SK-N-SH treated with all-trans-retinoic acid at 6 μM for 48 hours (cell line): ENCODE data around the gene KCNT1.

Experiments
- ATAC-seq: fragments of 200-7000 bp; cut with Tn5 transposase; 3 replicates; pipeline ENCODE4 v1.9.1; 2020; ENCODE audit warnings: mild to moderate bottlenecking, moderate library complexity
- BACH2 ChIP-seq: fragments of 250-450 bp; sonication (Bioruptor Pico); IDR thresholded peaks from 2 replicates; pipeline ENCODE4 v1.9.0; 2021; ENCODE audit warnings: mild to moderate bottlenecking, borderline replicate concordance
- CSDC2 ChIP-seq: fragments of 250-450 bp; sonication (Bioruptor Pico); IDR thresholded peaks from 2 replicates; pipeline ENCODE4 v1.5.0; 2020; ENCODE audit warnings: mild to moderate bottlenecking, moderate library complexity
- ESRRG ChIP-seq: fragments of 250-450 bp; sonication (Bioruptor Pico); IDR thresholded peaks from 2 replicates; pipeline ENCODE4 v1.6.1; 2021; ENCODE audit warnings: mild to moderate bottlenecking
- GLIS3 ChIP-seq: fragments of 250-450 bp; sonication (Bioruptor Pico); IDR thresholded peaks from 2 replicates; pipeline ENCODE4 v1.5.0; 2020; ENCODE audit warnings: mild to moderate bottlenecking, moderate library complexity
- ISL1 ChIP-seq: fragments of 250-450 bp; sonication (Bioruptor Pico); IDR thresholded peaks from 2 replicates; pipeline ENCODE4 v2.1.2; 2022; ENCODE audit warnings: mild to moderate bottlenecking, moderate library complexity
- OSR1 ChIP-seq: fragments of 250-450 bp; sonication (Bioruptor Pico); IDR thresholded peaks from 2 replicates; pipeline ENCODE4 v1.8.0; 2022; ENCODE audit warnings: moderate library complexity, mild to moderate bottlenecking, inconsistent platforms
- PPARA ChIP-seq: fragments of 250-450 bp; sonication (Bioruptor Pico); IDR thresholded peaks from 2 replicates; pipeline ENCODE4 v1.5.0; 2020; ENCODE audit warnings: mild to moderate bottlenecking, borderline replicate concordance
- RARB ChIP-seq: fragments of 250-450 bp; sonication (Bioruptor Pico); IDR thresholded peaks from 2 replicates; pipeline ENCODE4 v1.8.0; 2021; ENCODE audit warnings: mild to moderate bottlenecking, moderate library complexity
- SNAI2 ChIP-seq: fragments of 250-450 bp; sonication (Bioruptor Pico); IDR thresholded peaks from 2 replicates; pipeline ENCODE4 v1.5.0; 2020; ENCODE audit warnings: mild to moderate bottlenecking, moderate library complexity
- TCF4 ChIP-seq: fragments of 250-450 bp; sonication (Bioruptor Pico); IDR thresholded peaks from 2 replicates; pipeline ENCODE4 v1.8.0; 2021; ENCODE audit warnings: mild to moderate bottlenecking, moderate library complexity, borderline replicate concordance
- TOX ChIP-seq: fragments of 250-450 bp; sonication (Bioruptor Pico); IDR thresholded peaks from 2 replicates; pipeline ENCODE4 v1.8.0; 2021; ENCODE audit warnings: mild to moderate bottlenecking, moderate library complexity, borderline replicate concordance
- ZC3H10 ChIP-seq: fragments of 250-450 bp; sonication (Bioruptor Pico); IDR thresholded peaks from 2 replicates; pipeline ENCODE4 v1.5.1; 2021; ENCODE audit warnings: mild to moderate bottlenecking, moderate library complexity
- ZFP30 ChIP-seq: fragments of 450-650 bp; formaldehyde crosslinking; IDR thresholded peaks from 2 replicates; pipeline ENCODE4 v1.5.0; 2022; ENCODE audit warnings: mild to moderate bottlenecking, moderate library complexity
- ZNF565 ChIP-seq: fragments of 450-650 bp; formaldehyde crosslinking; conservative IDR thresholded peaks from 2 replicates; pipeline ENCODE4 v1.5.0; 2020; ENCODE audit warnings: low read depth, mild to moderate bottlenecking, moderate library complexity
- ZNF70 ChIP-seq: fragments of 450-650 bp; formaldehyde crosslinking; IDR thresholded peaks from 2 replicates; pipeline ENCODE4 v1.5.0; 2020; ENCODE audit warnings: mild to moderate bottlenecking, moderate library complexity
- ZNF8 ChIP-seq: fragments of 450-650 bp; formaldehyde crosslinking; IDR thresholded peaks from 2 replicates; pipeline ENCODE4 v1.5.0; 2020; ENCODE audit warnings: mild to moderate bottlenecking, moderate library complexity
- TF ChIP-seq, protein P1 (sequence below): fragments of 250-450 bp; sonication (Bioruptor Pico); IDR thresholded peaks from 2 replicates; pipeline ENCODE4 v1.5.1; 2021; ENCODE audit warnings: mild to moderate bottlenecking, moderate library complexity
- TF ChIP-seq, protein P2 (sequence below): fragments of 250-450 bp; sonication (Bioruptor Pico); IDR thresholded peaks from 2 replicates; pipeline ENCODE4 v1.8.0; 2020; ENCODE audit warnings: mild to moderate bottlenecking, moderate library complexity, borderline replicate concordance
- TF ChIP-seq, protein P3 (sequence below): fragments of 250-450 bp; sonication (Bioruptor Pico); IDR thresholded peaks from 2 replicates; pipeline ENCODE4 v1.5.1; 2020; ENCODE audit warnings: low read depth, mild to moderate bottlenecking, moderate library complexity
- TF ChIP-seq, protein P4 (sequence below): fragments of 250-450 bp; sonication (Bioruptor Pico); IDR thresholded peaks from 2 replicates; pipeline ENCODE4 v1.8.0; 2021; ENCODE audit warnings: low read depth, mild to moderate bottlenecking, moderate library complexity, borderline replicate concordance

KCNT1 gene

DNA sequence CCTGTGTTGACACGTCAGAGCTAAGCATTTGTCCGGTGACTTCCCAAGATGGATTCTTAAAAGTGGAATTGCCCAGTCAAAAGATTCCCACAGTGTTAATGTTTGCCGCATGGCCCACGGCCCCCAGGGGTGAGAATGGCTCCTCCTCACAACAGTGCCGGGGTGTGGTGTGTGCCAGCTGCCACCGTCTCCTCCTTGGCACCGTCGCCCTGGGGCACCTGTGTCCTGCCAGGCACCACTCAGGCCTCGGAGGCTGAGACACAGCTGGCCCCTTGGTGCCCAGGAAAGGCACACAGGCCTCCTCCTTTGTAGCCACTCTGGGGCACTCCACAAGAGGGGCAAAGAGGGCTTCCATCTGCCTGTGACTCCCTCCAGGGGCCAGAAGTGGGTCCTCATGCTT, 4.3 kb downstream of the KCNT1 start:
- TF ChIP-seq TCF4 (no peak), ISL1 (CRISPR knock-in tag) (no peak), ZC3H10 (no peak), ZNF70 (CRISPR knock-in tag) (no peak), PPARA (no peak), ZNF8 (CRISPR knock-in tag) (no peak), TOX (CRISPR knock-in tag) (no peak), ZNF565 (CRISPR knock-in tag) (no peak), CSDC2 (CRISPR knock-in tag) (no peak)
- TF ChIP-seq, protein P1, sequence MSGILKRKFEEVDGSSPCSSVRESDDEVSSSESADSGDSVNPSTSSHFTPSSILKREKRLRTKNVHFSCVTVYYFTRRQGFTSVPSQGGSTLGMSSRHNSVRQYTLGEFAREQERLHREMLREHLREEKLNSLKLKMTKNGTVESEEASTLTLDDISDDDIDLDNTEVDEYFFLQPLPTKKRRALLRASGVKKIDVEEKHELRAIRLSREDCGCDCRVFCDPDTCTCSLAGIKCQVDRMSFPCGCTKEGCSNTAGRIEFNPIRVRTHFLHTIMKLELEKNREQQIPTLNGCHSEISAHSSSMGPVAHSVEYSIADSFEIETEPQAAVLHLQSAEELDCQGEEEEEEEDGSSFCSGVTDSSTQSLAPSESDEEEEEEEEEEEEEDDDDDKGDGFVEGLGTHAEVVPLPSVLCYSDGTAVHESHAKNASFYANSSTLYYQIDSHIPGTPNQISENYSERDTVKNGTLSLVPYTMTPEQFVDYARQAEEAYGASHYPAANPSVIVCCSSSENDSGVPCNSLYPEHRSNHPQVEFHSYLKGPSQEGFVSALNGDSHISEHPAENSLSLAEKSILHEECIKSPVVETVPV (CRISPR knock-in tag): no peak
- TF ChIP-seq, all 23 proteins: peak for 0

DNA sequence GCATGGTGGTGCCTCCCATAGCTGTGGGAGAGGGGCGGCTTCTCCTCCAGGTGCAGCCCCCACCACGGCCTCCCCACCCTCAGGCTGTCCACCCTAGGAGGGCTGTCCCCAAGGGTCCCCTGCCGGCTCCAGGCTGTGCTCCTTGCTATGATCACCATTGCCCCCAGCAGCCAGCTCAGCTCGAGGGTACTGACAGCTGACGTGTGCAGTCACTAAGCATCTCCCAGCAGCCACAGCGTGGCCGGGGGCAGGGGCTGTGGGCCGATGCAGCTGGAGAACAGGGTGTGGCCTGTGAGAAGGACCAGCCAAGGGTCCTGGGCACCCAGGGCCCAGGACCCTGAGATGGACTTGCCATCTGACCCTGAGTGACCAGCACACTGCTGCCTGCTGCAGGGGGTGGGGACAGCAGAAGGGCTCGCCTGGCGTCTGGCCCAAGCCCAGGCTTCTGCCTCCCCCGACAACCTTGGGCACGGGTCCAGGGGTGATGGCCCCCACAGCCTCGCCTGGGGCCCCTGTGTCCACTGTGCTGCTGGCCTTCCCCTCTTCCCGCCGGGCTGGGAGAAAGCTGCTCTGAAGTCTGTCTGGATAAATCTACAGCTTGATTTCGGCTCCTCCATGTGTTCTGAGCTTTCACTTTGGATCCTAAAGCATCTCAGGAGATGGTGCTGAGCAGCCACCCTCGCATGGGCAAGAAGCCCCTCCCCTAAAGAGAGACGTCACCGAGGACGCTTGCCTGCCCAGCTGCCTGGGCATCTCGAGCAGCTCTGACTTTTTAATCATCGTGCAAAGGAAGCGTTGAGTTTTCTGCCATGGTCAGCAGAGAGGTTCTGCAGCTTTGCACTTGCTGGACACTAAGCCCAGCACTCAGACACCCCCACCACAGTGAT, 5.5 kb downstream of the KCNT1 start:
- ATAC-seq: no peak
- TF ChIP-seq OSR1 (CRISPR knock-in tag) (no peak), ZNF8 (CRISPR knock-in tag) (no peak), GLIS3 (no peak), CSDC2 (CRISPR knock-in tag) (no peak)

More for the DNA sequence above, 4.3 kb downstream of the KCNT1 start:
- no peak for ATAC-seq

DNA sequence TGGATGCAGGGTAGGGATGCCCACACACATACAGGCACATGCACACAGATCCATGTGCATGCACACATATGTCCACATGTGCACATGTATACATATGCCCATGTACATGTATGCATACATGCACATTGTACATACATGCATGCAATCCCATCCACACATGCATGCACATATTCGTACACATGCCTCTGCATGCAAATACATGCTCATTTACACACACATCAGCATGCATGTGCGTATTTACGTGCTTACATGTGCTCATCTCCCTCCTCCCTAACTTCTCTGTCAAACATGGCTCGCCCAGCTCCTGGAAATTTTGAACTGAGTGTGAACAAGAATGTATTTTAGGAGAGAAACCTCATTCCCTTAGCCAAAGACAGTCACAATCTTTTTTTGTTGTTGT, 6.2 kb downstream of the KCNT1 start:
- TF ChIP-seq ZNF70 (CRISPR knock-in tag) (no peak), GLIS3 (no peak), SNAI2 (no peak), BACH2 (CRISPR knock-in tag) (no peak), CSDC2 (CRISPR knock-in tag) (no peak), ZNF8 (CRISPR knock-in tag) (no peak), ZNF565 (CRISPR knock-in tag) (no peak), TCF4 (no peak), ZFP30 (CRISPR knock-in tag) (no peak)
- TF ChIP-seq, protein P1 (CRISPR knock-in tag): no peak
- no peak for ATAC-seq

DNA sequence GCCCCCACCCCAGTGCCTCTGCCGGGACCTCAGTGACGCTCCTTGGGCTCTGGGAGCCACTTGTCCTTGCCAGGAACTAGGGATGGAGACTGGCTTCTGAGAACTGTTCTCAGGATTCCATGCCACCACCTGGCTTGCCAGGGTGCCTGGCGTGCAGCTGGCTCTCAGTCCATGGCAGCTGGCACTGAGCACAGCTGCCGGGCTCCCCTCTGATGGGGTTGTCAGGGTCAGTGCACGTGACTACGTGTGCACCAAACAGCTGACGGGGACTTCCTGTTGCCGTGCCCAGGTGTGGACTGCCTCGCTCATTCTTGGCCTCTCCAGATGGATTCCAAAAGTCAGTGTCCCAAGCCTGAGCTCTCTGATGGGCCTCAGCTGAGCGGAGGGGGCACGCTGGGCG, 9.4 kb downstream of the KCNT1 start:
- no peak for ATAC-seq
- TF ChIP-seq, protein P2, sequence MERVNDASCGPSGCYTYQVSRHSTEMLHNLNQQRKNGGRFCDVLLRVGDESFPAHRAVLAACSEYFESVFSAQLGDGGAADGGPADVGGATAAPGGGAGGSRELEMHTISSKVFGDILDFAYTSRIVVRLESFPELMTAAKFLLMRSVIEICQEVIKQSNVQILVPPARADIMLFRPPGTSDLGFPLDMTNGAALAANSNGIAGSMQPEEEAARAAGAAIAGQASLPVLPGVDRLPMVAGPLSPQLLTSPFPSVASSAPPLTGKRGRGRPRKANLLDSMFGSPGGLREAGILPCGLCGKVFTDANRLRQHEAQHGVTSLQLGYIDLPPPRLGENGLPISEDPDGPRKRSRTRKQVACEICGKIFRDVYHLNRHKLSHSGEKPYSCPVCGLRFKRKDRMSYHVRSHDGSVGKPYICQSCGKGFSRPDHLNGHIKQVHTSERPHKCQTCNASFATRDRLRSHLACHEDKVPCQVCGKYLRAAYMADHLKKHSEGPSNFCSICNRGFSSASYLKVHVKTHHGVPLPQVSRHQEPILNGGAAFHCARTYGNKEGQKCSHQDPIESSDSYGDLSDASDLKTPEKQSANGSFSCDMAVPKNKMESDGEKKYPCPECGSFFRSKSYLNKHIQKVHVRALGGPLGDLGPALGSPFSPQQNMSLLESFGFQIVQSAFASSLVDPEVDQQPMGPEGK (CRISPR knock-in tag): no peak
- TF ChIP-seq ZNF565 (CRISPR knock-in tag): no peak
- TF ChIP-seq, protein P1 (CRISPR knock-in tag): no peak
- no peak for TF ChIP-seq ZFP30 (CRISPR knock-in tag)
- no peak for TF ChIP-seq CSDC2 (CRISPR knock-in tag)
- TF ChIP-seq TOX (CRISPR knock-in tag): no peak
- TF ChIP-seq SNAI2: no peak
- no peak for TF ChIP-seq ISL1 (CRISPR knock-in tag)
- no peak for TF ChIP-seq ZNF70 (CRISPR knock-in tag)
- TF ChIP-seq BACH2 (CRISPR knock-in tag): no peak
- TF ChIP-seq, protein P3, sequence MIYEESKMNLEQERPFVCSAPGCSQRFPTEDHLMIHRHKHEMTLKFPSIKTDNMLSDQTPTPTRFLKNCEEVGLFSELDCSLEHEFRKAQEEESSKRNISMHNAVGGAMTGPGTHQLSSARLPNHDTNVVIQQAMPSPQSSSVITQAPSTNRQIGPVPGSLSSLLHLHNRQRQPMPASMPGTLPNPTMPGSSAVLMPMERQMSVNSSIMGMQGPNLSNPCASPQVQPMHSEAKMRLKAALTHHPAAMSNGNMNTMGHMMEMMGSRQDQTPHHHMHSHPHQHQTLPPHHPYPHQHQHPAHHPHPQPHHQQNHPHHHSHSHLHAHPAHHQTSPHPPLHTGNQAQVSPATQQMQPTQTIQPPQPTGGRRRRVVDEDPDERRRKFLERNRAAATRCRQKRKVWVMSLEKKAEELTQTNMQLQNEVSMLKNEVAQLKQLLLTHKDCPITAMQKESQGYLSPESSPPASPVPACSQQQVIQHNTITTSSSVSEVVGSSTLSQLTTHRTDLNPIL (CRISPR knock-in tag): no peak
- TF ChIP-seq PPARA: no peak
- TF ChIP-seq TCF4: no peak
- TF ChIP-seq, protein P4, sequence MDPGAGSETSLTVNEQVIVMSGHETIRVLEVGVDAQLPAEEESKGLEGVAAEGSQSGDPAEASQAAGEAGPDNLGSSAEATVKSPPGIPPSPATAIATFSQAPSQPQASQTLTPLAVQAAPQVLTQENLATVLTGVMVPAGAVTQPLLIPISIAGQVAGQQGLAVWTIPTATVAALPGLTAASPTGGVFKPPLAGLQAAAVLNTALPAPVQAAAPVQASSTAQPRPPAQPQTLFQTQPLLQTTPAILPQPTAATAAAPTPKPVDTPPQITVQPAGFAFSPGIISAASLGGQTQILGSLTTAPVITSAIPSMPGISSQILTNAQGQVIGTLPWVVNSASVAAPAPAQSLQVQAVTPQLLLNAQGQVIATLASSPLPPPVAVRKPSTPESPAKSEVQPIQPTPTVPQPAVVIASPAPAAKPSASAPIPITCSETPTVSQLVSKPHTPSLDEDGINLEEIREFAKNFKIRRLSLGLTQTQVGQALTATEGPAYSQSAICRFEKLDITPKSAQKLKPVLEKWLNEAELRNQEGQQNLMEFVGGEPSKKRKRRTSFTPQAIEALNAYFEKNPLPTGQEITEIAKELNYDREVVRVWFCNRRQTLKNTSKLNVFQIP: no peak
- TF ChIP-seq RARB (CRISPR knock-in tag): no peak
- TF ChIP-seq GLIS3: no peak
- TF ChIP-seq ESRRG (CRISPR knock-in tag): no peak
